ENCODE results near the gene RAB3D. TPM values are rescaled to one million over a fixed set of nuclear protein-coding genes. Genes with fewer than 3 reads are reported as not detected.

Gene RAB3D
- total and polyA plus RNA-seq, 4 donors = 1.1 to 10.2 (median 5.5) TPM

DNA sequence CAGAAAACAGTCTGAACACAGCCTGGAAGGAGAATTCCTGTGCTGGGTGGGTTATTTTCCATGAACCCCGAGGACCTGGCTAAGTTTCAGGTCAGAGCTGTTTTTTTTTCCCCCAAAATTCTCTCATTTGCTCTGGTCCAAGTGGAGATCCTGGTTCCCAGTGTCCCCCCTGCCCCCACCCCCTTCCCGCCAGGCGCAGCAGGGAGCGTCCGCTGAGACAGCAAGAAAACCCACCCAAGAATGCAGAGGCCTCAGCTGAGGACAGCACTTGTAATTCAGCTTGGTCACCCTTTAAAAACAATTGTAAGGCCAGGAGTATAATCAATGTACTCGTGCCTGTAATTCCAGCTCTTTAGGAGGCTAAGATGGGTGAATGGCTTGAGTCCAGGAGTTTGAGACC, 54.9 kb downstream of the RAB3D start:
- no peak overlapping the region for H3K4me3 ChIP-seq (ENCODE audit: low read depth in 1 of 3, low read length in 3 of 3)
- no peak overlapping the region for H3K27ac ChIP-seq (ENCODE audit: low read depth in 1 of 2, low read length in 2 of 2)
- WGBS = 77% methylated on average over 6 of the region's 6 CpGs
- H3K27me3 ChIP-seq (ENCODE audit: control insufficient read depth in 4 of 4, insufficient read depth in 4 of 4, low read length in 3 of 4) = no peaks in the 10 kb centered on the region
- H3K4me1 ChIP-seq (ENCODE audit: control insufficient read depth in 4 of 4, insufficient read depth in 4 of 4, low read length in 3 of 4) = no peaks in the 10 kb centered on the region
- no peaks in the 10 kb centered on the region for H3K36me3 ChIP-seq (ENCODE audit: control insufficient read depth in 4 of 4, insufficient read depth in 3 of 4, low read depth in 1 of 4, low read length in 3 of 4)
- H3K9ac ChIP-seq (ENCODE audit: low read depth in 1 of 2, low read length in 2 of 2) = no peak overlapping the region
- no peak for DNase-seq (ENCODE audit: low spot score)
- H3K9me3 ChIP-seq (ENCODE audit: control insufficient read depth in 4 of 4, low read length in 3 of 4) = no peaks in the 10 kb centered on the region
- TF ChIP-seq JUND (IDR thresholded peaks at IDR 0.05) = no peak
- TF ChIP-seq RXRA (IDR thresholded peaks at IDR 0.05) = no peak
- no peak for TF ChIP-seq GABPA (IDR thresholded peaks at IDR 0.05 in 1 of 2, conservative IDR thresholded peaks at IDR 0.05 in 1 of 2)
- TF ChIP-seq HNF4A (conservative IDR thresholded peaks at IDR 0.05) = no peak
- TF ChIP-seq YY1 (IDR thresholded peaks at IDR 0.05) = no peak
- TF ChIP-seq, protein P1, sequence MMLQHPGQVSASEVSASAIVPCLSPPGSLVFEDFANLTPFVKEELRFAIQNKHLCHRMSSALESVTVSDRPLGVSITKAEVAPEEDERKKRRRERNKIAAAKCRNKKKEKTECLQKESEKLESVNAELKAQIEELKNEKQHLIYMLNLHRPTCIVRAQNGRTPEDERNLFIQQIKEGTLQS (IDR thresholded peaks at IDR 0.05) = no peak
- TF ChIP-seq, protein P2, sequence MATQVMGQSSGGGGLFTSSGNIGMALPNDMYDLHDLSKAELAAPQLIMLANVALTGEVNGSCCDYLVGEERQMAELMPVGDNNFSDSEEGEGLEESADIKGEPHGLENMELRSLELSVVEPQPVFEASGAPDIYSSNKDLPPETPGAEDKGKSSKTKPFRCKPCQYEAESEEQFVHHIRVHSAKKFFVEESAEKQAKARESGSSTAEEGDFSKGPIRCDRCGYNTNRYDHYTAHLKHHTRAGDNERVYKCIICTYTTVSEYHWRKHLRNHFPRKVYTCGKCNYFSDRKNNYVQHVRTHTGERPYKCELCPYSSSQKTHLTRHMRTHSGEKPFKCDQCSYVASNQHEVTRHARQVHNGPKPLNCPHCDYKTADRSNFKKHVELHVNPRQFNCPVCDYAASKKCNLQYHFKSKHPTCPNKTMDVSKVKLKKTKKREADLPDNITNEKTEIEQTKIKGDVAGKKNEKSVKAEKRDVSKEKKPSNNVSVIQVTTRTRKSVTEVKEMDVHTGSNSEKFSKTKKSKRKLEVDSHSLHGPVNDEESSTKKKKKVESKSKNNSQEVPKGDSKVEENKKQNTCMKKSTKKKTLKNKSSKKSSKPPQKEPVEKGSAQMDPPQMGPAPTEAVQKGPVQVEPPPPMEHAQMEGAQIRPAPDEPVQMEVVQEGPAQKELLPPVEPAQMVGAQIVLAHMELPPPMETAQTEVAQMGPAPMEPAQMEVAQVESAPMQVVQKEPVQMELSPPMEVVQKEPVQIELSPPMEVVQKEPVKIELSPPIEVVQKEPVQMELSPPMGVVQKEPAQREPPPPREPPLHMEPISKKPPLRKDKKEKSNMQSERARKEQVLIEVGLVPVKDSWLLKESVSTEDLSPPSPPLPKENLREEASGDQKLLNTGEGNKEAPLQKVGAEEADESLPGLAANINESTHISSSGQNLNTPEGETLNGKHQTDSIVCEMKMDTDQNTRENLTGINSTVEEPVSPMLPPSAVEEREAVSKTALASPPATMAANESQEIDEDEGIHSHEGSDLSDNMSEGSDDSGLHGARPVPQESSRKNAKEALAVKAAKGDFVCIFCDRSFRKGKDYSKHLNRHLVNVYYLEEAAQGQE (IDR thresholded peaks at IDR 0.05) = no peak

- Histone ChIP-seq H3K4me1 (ENCODE audit: control insufficient read depth in 4 of 4, insufficient read depth in 4 of 4, low read length in 3 of 4) (no peaks in the 10 kb centered on the region), H3K9me3 (ENCODE audit: control insufficient read depth in 4 of 4, low read length in 3 of 4) (no peaks in the 10 kb centered on the region), H3K4me3 (ENCODE audit: low read depth in 1 of 3, low read length in 3 of 3) (no peak overlapping the region), H3K9ac (ENCODE audit: low read depth in 1 of 2, low read length in 2 of 2) (no peak overlapping the region), H3K27ac (ENCODE audit: low read depth in 1 of 2, low read length in 2 of 2) (no peak overlapping the region), H3K27me3 (ENCODE audit: control insufficient read depth in 4 of 4, insufficient read depth in 4 of 4, low read length in 3 of 4) (no peaks in the 10 kb centered on the region), H3K36me3 (ENCODE audit: control insufficient read depth in 4 of 4, insufficient read depth in 3 of 4, low read depth in 1 of 4, low read length in 3 of 4) (no peaks in the 10 kb centered on the region)
- WGBS = 78% methylated on average over 11 of the region's 11 CpGs
- no peak for DNase-seq (ENCODE audit: low spot score)
- no peak for TF ChIP-seq CTCF (IDR thresholded peaks at IDR 0.05; ENCODE audit: low read depth, low read length, missing input control)
- TF ChIP-seq HNF4G (IDR thresholded peaks at IDR 0.05) = no peak
- TF ChIP-seq EGR1 (IDR thresholded peaks at IDR 0.05; ENCODE audit: low read depth in 2 of 2) = no peak
- TF ChIP-seq RAD21 (IDR thresholded peaks at IDR 0.05) = no peak
- TF ChIP-seq, protein P1 (IDR thresholded peaks at IDR 0.05) = no peak
- TF ChIP-seq FOXA2 (IDR thresholded peaks at IDR 0.05) = no peak
- TF ChIP-seq TAF1 (conservative IDR thresholded peaks at IDR 0.05) = no peak
- no peak for TF ChIP-seq GABPA (IDR thresholded peaks at IDR 0.05 in 1 of 2, conservative IDR thresholded peaks at IDR 0.05 in 1 of 2)
- TF ChIP-seq SP1 (IDR thresholded peaks at IDR 0.05) = no peak
- no peak for TF ChIP-seq YY1 (IDR thresholded peaks at IDR 0.05)
- no peak for TF ChIP-seq RXRA (IDR thresholded peaks at IDR 0.05)
- TF ChIP-seq, protein P3, sequence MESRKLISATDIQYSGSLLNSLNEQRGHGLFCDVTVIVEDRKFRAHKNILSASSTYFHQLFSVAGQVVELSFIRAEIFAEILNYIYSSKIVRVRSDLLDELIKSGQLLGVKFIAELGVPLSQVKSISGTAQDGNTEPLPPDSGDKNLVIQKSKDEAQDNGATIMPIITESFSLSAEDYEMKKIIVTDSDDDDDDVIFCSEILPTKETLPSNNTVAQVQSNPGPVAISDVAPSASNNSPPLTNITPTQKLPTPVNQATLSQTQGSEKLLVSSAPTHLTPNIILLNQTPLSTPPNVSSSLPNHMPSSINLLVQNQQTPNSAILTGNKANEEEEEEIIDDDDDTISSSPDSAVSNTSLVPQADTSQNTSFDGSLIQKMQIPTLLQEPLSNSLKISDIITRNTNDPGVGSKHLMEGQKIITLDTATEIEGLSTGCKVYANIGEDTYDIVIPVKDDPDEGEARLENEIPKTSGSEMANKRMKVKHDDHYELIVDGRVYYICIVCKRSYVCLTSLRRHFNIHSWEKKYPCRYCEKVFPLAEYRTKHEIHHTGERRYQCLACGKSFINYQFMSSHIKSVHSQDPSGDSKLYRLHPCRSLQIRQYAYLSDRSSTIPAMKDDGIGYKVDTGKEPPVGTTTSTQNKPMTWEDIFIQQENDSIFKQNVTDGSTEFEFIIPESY (IDR thresholded peaks at IDR 0.05) = no peak
- TF ChIP-seq MAX (IDR thresholded peaks at IDR 0.05) = no peak
- no peak for TF ChIP-seq FOXA1 (IDR thresholded peaks at IDR 0.05)
- TF ChIP-seq HNF4A (conservative IDR thresholded peaks at IDR 0.05) = no peak
- no peak for TF ChIP-seq JUND (IDR thresholded peaks at IDR 0.05)
- no peak for TF ChIP-seq NR2F2 (IDR thresholded peaks at IDR 0.05)
- TF ChIP-seq, protein P2 (IDR thresholded peaks at IDR 0.05) = no peak
Measured at GRCh38 chr19:11281356-11282049, 58.0 kb downstream of the RAB3D start.

Measured in liver (tissue), 9 donors.